Thymus (tissue), 11 donors: ENCODE measurements around the gene SLC26A5. TPM values are rescaled to one million over a fixed set of nuclear protein-coding genes. Genes with fewer than 3 reads are reported as not detected.
A peak's percentile ranks its signal among the peaks of the same experiment; 100 is the strongest.

Experiments used
- DNase-seq, 9 donors: peaks; one replicate each; pipeline ENCODE4 v3.0.0-alpha.2; 2013; ENCODE audit warnings: low spot score in 9 of 9, low read depth in 6 of 9, missing footprints in 1 of 9
- H3K27ac ChIP-seq, 2 donors: one replicate each; pipeline ENCODE4 v1.5.1; 2013; ENCODE audit warnings: control low read depth in 1 of 2, low read depth in 1 of 2, low read length in 1 of 2, mild to moderate bottlenecking in 1 of 2, moderate library complexity in 1 of 2
- H3K27me3 ChIP-seq, 2 donors: one replicate each; pipeline ENCODE4 v1.5.1; 2013; ENCODE audit warnings: low read length in 1 of 2; ENCODE audit not compliant: control insufficient read depth in 2 of 2, insufficient read depth in 1 of 2
- H3K36me3 ChIP-seq, 2 donors: one replicate each; pipeline ENCODE4 v1.5.1; 2013; ENCODE audit warnings: low read length in 1 of 2, mild to moderate bottlenecking in 1 of 2, moderate library complexity in 1 of 2; ENCODE audit not compliant: control insufficient read depth in 2 of 2, insufficient read depth in 2 of 2
- H3K4me1 ChIP-seq, 2 donors: one replicate each; pipeline ENCODE4 v1.5.1; 2013; ENCODE audit warnings: low read length in 2 of 2; ENCODE audit not compliant: control insufficient read depth in 2 of 2, insufficient read depth in 2 of 2
- H3K4me3 ChIP-seq, 2 donors: one replicate each; pipeline ENCODE4 v1.5.1; 2013; ENCODE audit warnings: low read length in 2 of 2, control low read depth in 1 of 2, mild to moderate bottlenecking in 1 of 2
- H3K9me3 ChIP-seq, 2 donors: one replicate each; pipeline ENCODE4 v1.5.1; 2013; ENCODE audit warnings: low read length in 1 of 2, mild to moderate bottlenecking in 1 of 2; ENCODE audit not compliant: control insufficient read depth in 2 of 2, insufficient read depth in 1 of 2
- WGBS: extraction: QIAGEN DNeasy Blood & Tissue Kit; methylation state at CpG from one replicate; pipeline ENCODE4 v1.1.7; 2013; 5-methylcytosine and 5-hydroxymethylcytosine counted together
- polyA plus RNA-seq: library from polyadenylated mRNA; stranded (reverse); fragments of 200-250 nt; gene quantifications from one replicate; pipeline ENCODE4 v1.2.3, GENCODE V29; 2013
- total RNA-seq: library from RNA; stranded (reverse); fragments of 120-200 nt; gene quantifications from one replicate; pipeline ENCODE4 v1.2.4, GENCODE V29; 2013
- donor health status: healthy.

The SLC26A5 gene
- total and polyA plus RNA-seq, 2 donors, result 0.05 to 0.07 TPM

DNA sequence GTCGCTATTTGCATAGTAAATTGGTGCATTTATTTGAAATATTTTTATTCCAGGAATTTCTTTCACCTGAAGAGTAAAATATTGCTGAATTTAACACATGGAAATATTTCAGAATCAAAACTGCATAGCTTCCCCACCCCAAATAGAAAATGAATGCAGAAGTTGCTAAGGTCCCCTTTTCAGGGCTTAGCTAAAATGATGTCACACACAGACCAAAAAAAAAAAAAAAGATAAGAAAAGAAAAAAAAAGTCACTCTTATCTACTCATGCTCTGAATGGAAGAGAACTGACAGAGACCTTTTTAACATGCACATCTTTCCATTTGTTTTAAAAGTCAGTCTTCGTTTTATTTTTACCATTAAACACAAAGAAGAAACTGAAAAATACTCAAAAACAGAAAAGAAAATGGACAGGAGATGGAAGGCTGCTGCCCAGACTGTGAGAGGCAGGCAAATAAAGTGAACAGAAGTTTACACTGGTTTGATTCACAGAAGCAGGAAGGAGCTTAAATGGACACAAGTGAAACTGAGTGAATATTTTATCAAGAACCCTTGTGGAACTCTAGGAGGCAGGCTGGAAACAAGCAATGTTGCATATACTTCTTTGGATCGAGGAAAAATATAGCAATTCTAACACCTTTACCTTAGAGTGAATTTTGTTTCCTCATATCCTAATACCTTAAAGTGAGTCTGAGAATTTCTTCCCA is 66.6 kb downstream of the SLC26A5 start:
- H3K27me3 ChIP-seq, result no peaks in the 10 kb centered on the region
- H3K27ac ChIP-seq, result no peak overlapping the region
- H3K36me3 ChIP-seq, result no peaks in the 10 kb centered on the region
- WGBS, result 89% methylated on average over 3 of the region's 3 CpGs
- no peaks in the 10 kb centered on the region for H3K9me3 ChIP-seq
- no peak overlapping the region for H3K4me3 ChIP-seq
- DNase-seq, result no peak
- no peaks in the 10 kb centered on the region for H3K4me1 ChIP-seq

DNA sequence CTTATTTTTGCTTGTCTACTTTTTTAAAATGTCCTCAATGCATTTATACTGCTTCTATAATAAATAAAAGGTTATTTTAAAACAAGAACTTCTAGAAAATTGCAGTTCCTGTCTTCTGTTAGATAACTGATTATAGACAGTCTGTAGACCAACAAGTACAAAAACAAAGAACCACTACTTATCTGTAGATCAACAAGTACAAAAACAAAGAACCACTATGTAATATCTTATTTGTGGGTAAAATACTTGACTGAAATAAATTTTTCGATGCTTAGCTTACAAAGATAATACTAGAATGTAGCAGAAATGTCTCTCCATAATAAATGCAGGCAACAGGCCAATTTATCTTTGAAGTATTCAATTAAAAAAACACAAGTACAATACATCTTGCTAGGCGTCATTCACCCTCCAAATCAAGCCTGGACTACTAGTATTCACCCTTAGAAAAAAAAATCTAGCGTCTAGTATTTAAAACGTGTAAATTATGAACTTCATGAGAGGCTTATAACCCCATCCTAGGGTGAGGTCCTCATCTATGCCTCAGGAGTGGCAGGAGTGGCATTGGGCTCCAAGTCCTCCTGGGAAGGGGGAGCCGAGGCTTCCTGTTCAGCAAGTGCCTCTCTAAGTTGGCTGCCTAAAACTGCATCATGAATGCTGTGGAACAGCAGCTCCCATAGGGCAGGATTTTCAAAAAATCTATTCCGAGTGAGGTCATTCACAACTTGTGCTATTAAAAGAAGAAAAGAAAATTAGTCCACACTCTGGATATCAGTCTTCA is 72.0 kb downstream of the SLC26A5 start:
- DNase-seq, result no peak
- H3K27me3 ChIP-seq, result no peaks in the 10 kb centered on the region
- H3K4me3 ChIP-seq, result no peak overlapping the region
- no peaks in the 10 kb centered on the region for H3K9me3 ChIP-seq
- no peak overlapping the region for H3K27ac ChIP-seq
- 74% methylated on average over 6 of the region's 6 CpGs for WGBS
- H3K36me3 ChIP-seq, result no peaks in the 10 kb centered on the region
- H3K4me1 ChIP-seq, result no peaks in the 10 kb centered on the region

DNA sequence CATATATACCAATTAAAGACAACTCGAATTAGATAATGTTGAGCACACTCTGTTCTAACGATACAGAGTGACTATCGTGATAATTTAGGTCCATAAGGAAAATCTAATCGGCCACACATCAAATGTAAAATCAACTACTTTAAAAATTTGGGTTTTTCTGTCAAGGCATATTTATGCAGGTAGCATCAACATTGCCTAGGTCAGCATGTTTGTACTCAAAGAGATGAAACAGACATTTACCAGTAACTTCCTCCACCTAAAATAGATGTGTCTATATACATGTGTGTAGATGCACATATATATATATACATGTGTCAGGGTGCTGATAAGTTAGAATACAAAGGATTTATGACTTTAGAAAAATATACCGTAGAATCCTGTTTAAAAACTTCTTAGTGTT is 76.6 kb downstream of the SLC26A5 start:
- Histone ChIP-seq H3K4me3 (no peak overlapping the region), H3K27me3 (no peaks in the 10 kb centered on the region), H3K9me3 (no peaks in the 10 kb centered on the region), H3K36me3 (peaks cover 17 to 37% of the 10 kb centered on the region in 2 donors), H3K4me1 (no peaks in the 10 kb centered on the region), H3K27ac (no peak overlapping the region)
- no peak for DNase-seq
- WGBS, result over 99% methylated on average over 5 of the region's 5 CpGs

DNA sequence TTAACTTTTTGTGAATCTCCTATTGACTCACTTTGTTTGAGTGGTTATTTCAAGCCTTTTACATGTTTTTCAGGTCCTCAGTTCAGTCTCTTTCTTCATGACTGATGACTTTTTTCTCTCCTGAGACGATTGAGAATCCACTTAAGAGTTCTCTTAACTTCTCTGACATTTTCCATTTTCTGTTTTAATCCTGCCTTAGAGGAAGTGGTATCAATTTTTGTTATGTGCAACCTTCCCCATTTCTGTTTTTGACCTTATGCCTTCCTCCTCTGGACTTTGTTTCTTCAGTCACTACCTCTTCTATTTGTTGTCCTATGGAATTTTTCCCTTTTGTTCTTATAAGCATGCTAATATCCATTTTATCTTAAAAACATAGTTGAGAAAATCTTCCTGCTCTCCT is 96.2 kb downstream of the SLC26A5 start:
- DNase-seq, result no peak
- Histone ChIP-seq H3K4me1 (peaks cover 5 to 9% of the 10 kb centered on the region in 2 donors), H3K36me3 (peaks cover 9 to 19% of the 10 kb centered on the region in 2 donors), H3K27me3 (no peaks in the 10 kb centered on the region), H3K9me3 (no peaks in the 10 kb centered on the region), H3K4me3 (no peak overlapping the region), H3K27ac (no peak overlapping the region)
- WGBS, result 64% methylated on average over 1 of the region's 1 CpG

- Histone ChIP-seq H3K27ac (no peak overlapping the region), H3K36me3 (peaks cover 9 to 15% of the 10 kb centered on the region in 2 donors), H3K27me3 (no peaks in the 10 kb centered on the region), H3K9me3 (no peaks in the 10 kb centered on the region), H3K4me1 (peaks cover 5 to 9% of the 10 kb centered on the region in 2 donors), H3K4me3 (peak overlapping the region; percentile 90 to 99)
- DNase-seq, result no peak
- WGBS, result 67% methylated on average over 2 of the region's 2 CpGs
Measured at GRCh38 chr7:103348959-103349358, 97.0 kb downstream of the SLC26A5 start.

- peak overlapping the region; percentile 90 to 99 for H3K4me3 ChIP-seq
- H3K27me3 ChIP-seq, result no peaks in the 10 kb centered on the region
- H3K9me3 ChIP-seq, result no peaks in the 10 kb centered on the region
- peak in 1 of 9 donors; percentile 14 for DNase-seq
- H3K4me1 ChIP-seq, result peaks cover 8 to 9% of the 10 kb centered on the region in 2 donors
- no peak overlapping the region for H3K27ac ChIP-seq
- peaks cover 9 to 15% of the 10 kb centered on the region in 2 donors for H3K36me3 ChIP-seq
- WGBS, result 13% methylated on average over 13 of the region's 13 CpGs
Measured at GRCh38 chr7:103348452-103348851, 97.6 kb downstream of the SLC26A5 start.

- H3K36me3 ChIP-seq, result peaks cover 5 to 13% of the 10 kb centered on the region in 2 donors
- peaks cover 10 to 15% of the 10 kb centered on the region in 2 donors for H3K4me1 ChIP-seq
- WGBS, result under 1% methylated on average over 25 of the region's 25 CpGs
- no peaks in the 10 kb centered on the region for H3K27me3 ChIP-seq
- H3K9me3 ChIP-seq, result no peaks in the 10 kb centered on the region
- H3K4me3 ChIP-seq, result peak within 1 kb of the TSS; percentile 90 to 99
- DNase-seq, result peak; percentile 79 to 97 (median 92)
- peak within 1 kb of the TSS; percentile 85 to 86 for H3K27ac ChIP-seq
Measured at GRCh38 chr7:103347507-103348267, 98.3 kb downstream of the SLC26A5 start, which contains the start of gene PSMC2. TSS of gene PSMC2 (plus strand) at chr7:103347643. CDS start at chr7:103347712, 69 bp downstream.

DNA sequence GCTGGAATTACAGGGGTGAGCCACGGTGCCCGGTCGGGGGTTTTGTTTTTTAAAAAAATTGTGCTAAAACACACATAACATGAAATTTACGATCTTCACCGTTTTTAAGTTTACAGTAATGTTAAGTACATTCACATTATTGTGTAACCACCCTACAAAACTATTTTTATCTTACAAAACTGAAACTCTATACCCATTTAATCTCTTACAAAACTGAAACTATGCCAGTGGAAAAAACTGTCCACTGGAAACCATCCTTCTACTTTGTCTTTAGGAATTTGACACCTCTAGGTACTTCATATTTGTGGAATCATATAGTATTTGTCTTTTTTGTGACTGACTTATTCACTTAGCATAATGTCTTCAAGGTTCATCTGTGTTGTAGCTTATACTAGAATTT is 99.6 kb downstream of the SLC26A5 start:
- Histone ChIP-seq H3K27me3 (no peaks in the 10 kb centered on the region), H3K4me3 (no peak overlapping the region), H3K4me1 (peaks cover 10 to 15% of the 10 kb centered on the region in 2 donors), H3K36me3 (peaks cover 0 to 13% of the 10 kb centered on the region in 2 donors), H3K9me3 (no peaks in the 10 kb centered on the region), H3K27ac (no peak overlapping the region)
- 94% methylated on average over 5 of the region's 5 CpGs for WGBS
- no peak for DNase-seq
